Stimulated activated CD4-positive, alpha-beta T cell treated with anti-CD3 and anti-CD28 coated beads, Interleukin-12 subunit alpha, Interleukin-12 subunit beta, amount 100 ng/mL, for 24 hours (primary cell): ENCODE data around the gene IFIT1.
"Not testable (repeated sequence)": the region's sequence is repeated elsewhere in the genome, so short reads cannot be mapped to it uniquely, and the experiment has no call there.

Source experiments
- DNase-seq, 2 experiments: peaks; one replicate each; pipeline ENCODE4 v3.0.0-alpha.2; 2020; ENCODE audit warnings: low read depth in 2 of 2

The IFIT1 gene

DNA sequence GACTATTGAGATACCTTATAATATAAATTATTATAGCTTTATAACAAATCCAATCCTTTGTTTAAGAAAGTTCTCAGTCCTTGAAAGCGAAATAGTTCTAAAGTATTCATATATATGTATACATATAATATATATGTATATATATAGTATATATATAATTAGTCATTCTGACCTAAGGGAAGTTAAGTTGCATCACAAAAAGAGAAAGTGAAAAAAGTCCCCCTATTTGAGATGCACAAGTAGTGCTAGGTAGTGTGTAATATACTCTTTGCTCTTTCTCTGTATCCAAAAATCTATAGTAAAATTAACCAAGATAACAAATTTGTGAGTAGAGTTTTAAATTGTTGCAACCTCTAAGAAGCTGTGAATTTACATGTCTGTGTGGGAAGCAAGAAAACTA, 27.9 kb upstream of the IFIT1 start:
- no peak for DNase-seq

DNA sequence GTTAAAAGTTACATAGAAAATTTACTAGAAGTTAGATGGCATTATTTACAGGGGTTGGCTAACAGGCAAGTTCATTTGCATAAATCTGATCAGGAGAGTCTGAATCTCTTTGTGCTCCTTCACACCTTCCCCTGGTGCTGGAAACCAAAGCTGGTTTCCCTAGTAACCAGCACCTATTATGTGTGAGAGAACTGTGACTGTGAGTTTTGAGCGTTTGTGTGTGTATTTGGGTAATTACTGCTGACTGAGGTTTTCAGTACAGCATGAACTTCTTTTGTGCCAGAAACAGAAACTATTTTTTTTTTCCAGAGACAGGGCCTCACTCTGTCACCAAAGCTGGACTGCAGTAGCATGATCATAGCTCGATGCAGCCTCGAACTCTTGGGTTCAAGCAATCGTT, 24.9 kb upstream of the IFIT1 start:
- DNase-seq: no peak

GRCh38 chr10:89368129-89368528, 24.3 kb upstream of the IFIT1 start:
- no peak for DNase-seq

- no peak for DNase-seq
These were observed 23.0 kb upstream of the IFIT1 start for GRCh38 chr10:89369156-89370105.

GRCh38 chr10:89371079-89371478, 21.3 kb upstream of the IFIT1 start:
- DNase-seq: no peak

DNA sequence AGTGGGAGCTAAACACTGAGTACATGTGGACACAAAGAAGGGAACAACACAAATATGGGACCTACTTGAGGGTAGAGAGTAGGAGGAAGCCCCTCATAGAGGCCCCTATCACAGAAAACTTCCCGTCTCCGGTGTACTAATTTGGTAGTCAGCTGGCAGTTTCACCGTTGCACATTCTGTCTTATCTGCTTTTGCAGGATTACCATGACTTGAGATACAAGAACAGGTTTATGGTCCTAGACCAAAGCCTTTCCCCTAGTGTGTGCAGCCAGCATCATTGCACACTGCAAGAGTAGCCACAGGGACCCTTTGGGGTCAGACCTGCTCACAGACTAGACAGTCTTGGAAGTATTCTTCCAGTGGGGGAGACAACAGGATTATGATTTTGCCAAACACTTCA, 20.4 kb upstream of the IFIT1 start:
- no peak for DNase-seq

DNA sequence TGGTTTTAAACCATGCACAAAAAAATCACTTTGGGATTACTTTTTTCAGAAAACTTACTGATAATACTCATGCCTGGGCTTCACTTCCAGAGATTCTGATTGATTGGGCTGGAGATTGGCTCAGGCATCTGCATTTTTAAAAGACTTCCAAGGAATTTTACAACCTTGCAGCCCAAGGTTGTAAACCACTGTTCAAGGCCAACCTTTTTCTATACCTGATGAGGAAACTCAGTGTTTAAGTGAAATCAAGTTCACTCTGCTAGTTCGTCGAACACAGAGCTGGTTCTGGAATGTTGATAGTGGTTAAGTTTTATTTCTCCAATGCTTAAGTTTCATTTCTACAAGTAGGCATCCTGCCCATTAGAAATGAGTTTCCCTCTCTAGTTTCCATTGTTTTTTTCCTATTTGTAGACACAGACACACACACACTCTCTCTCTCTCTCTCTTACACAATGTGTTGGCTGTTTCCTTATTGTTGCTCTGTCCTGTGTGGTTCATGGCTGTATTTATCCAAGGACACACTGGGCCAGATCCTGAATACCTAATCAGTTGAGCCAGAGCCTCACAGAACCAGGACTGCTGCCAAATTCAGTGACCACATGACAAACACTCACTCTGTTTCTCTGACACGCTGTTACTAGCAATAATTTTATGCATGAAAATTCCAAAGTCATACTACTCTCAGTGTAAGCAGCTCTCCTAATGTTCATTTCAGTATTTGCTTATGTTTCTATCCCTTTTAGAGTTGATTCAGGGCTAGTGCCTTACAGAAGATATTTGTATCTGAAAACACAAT, 18.3 kb upstream of the IFIT1 start:
- no peak for DNase-seq

- DNase-seq: no peak
These were observed 17.7 kb upstream of the IFIT1 start for GRCh38 chr10:89374713-89375141.

- no peak for DNase-seq
These were observed 14.5 kb upstream of the IFIT1 start, which contains the start of gene IFIT1B for GRCh38 chr10:89377705-89378637. IFIT1B (plus strand) TSS chr10:89378056; CDS start chr10:89378136, 80 bp downstream.

DNA sequence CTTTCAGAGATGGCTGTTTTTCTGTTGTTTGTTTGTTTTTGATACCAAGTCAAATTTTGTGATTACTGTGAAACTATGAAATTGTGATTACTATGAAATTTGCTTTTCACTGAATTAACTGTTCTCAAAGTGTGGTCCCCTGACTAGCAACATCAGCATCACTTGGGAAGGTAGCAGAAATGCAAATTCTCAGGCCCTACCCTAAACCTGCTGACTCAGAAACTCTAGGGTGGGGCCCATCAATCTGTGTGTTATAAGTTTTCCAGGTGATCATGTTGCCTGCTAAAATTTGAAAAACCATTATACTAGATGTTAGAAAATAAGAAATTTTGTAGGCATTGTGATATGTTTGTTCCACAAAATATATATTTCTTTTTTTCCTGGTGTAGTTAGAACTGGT, 13.3 kb upstream of the IFIT1 start:
- DNase-seq: no peak

GRCh38 chr10:89382757-89383156, 9.7 kb upstream of the IFIT1 start:
- DNase-seq: no peak

- DNase-seq: no peak
These were observed 7.7 kb upstream of the IFIT1 start for GRCh38 chr10:89384474-89385340.

DNA sequence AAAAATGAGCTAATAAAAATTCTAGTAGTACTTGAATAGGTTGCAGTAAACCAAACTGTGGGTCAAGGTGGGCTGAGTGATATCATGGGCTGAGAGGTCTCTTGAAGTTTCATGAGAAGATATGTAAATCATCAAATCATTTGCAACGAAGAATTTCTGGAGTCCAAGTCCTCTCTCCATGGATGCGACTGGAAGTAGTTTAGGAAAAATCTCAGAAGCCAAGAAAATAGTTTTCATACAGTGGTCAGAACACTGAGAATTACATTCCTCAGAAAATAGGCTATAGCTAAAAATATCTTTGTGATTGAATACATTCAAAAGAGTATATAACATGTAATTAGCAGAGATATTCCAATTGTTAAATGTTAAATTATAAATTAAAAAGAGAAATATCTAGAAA, 3.6 kb upstream of the IFIT1 start:
- DNase-seq: no peak

DNA sequence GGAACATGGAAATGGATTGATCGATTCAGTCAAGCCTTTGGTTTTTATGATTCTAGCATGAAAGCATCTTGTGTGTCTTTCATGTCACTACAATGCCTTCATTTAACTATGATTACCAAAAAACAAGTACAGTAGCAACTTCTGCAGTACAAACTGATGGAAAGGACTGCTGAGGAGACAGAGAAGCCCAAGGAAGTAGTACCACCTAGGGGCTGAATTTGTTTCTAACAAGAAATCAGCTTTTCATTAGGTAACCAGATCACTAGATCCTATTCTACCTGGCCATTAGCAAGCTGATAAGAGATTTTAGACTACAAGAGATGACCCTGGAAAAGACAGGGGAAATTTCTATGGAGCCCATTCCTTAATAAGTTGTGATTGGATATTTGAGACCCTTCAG, 3.2 kb upstream of the IFIT1 start:
- DNase-seq: no peak

DNA sequence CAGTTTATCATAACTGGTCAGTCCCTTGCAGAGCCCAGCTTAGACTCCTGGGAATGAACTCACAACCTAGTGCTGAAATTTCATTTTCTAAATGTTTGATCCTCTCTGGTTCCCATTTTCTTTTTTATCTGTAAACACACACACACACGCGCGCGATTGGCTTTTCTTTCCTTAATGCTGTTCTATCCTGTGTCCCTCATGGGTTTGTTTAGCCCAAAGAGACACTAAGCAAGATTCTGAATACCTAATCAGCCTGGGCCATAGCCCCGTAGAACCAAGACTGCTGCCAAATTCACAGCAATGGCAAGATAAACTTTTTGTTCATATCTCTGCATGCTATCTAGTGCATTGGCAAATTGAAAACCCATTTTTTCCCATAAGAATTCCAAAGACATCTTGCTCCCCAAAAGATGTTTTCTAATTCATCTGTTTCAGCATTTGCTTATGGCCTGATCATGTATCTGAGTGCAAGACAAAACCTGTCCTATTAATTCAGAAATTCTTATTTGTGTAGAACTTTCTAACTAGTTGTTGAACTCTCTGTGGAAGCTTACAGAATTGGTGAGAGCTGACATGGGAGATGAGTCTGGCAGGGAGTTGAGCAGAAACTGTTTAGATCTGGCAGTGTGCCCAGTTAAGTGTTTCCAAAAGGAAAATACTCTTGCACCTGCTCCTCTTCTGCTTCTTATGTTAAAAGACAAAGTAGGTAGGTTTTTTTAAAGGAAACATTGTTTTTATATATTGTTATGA, 1.8 kb upstream of the IFIT1 start:
- no peak for DNase-seq

GRCh38 chr10:89391226-89391576, 1.2 kb upstream of the IFIT1 start:
- not testable (repeated sequence) for DNase-seq

DNA sequence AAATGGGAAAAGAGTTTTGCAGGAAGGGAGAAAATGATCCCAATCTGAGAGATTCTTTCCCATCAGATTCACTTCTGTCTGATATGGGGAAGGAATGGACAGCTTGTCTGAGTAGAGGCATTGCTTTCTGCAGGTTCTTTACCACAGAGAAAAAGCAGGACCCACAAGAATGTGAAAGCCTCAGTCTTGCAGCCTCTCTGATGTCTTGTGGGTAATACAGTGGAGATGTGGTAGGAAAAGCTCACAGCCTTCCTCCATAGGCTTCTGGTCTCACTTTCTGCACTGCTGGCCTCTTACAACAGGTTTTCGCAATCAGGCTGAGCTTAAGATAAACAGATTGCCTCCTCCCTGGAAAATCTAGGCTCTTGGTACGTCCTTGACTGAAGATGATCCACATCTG, 551 bp downstream of the IFIT1 start:
- DNase-seq: no peak

- no peak for DNase-seq
These were observed 1.5 kb downstream of the IFIT1 start for GRCh38 chr10:89393898-89394297.

- DNase-seq: no peak
These were observed 2.7 kb downstream of the IFIT1 start for GRCh38 chr10:89395141-89395540.
